ENCODE data around the gene ETDC.
"Not testable (repeated sequence)": the region's sequence is repeated elsewhere in the genome, so short reads cannot be mapped to it uniquely, and the experiment has no call there.

Gene ETDC

DNA sequence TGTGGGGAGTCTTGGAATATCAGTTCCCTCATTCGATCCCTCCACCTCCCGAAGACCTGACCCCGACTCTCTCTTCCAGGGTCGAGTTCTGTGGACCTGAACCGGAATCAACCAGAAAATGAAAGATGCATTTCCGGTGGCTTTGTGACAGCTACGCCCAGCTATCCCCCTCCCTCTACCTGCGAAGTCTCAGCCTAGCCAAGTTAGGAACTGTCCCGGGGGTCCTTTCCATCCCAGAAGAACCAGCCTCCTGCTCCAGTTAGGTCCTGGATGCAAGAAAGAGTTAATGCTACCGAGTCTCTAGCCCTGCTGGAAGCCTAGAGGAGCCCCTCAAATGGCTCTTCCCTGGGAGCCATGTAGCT is 13.4 kb upstream of the ETDC start:
- H3K27ac ChIP-seq: no peak overlapping the region
- TF ChIP-seq, protein P1, sequence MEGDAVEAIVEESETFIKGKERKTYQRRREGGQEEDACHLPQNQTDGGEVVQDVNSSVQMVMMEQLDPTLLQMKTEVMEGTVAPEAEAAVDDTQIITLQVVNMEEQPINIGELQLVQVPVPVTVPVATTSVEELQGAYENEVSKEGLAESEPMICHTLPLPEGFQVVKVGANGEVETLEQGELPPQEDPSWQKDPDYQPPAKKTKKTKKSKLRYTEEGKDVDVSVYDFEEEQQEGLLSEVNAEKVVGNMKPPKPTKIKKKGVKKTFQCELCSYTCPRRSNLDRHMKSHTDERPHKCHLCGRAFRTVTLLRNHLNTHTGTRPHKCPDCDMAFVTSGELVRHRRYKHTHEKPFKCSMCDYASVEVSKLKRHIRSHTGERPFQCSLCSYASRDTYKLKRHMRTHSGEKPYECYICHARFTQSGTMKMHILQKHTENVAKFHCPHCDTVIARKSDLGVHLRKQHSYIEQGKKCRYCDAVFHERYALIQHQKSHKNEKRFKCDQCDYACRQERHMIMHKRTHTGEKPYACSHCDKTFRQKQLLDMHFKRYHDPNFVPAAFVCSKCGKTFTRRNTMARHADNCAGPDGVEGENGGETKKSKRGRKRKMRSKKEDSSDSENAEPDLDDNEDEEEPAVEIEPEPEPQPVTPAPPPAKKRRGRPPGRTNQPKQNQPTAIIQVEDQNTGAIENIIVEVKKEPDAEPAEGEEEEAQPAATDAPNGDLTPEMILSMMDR (conservative IDR thresholded peaks at IDR 0.05): no peak

- H3K27ac ChIP-seq: no peak overlapping the region
- TF ChIP-seq, protein P1 (conservative IDR thresholded peaks at IDR 0.05): no peak
These were observed 6.9 kb upstream of the ETDC start for GRCh38 chrX:135302269-135302873.

DNA sequence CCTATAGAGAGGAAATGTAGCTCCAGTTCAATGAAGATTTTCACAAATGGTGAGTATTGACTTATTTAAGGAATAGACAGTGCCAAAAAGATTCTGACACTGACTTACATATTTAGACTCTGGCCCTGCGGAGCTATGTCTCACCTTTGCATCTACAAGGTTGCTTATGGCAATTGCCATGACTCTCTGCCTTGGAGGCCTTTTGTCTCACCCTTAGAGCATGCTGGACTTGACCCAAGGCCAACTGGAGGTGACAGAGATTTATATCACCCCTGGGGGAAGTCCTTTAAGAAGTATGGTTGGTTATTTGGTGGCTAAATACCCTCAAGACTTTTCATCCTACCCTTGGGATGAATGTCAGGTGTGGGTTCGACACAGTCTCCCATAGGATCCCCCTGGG is 4.5 kb upstream of the ETDC start:
- no peak overlapping the region for H3K27ac ChIP-seq
- TF ChIP-seq, protein P1 (conservative IDR thresholded peaks at IDR 0.05): no peak

- TF ChIP-seq, protein P1 (conservative IDR thresholded peaks at IDR 0.05): no peak
These were observed 2.1 kb upstream of the ETDC start for GRCh38 chrX:135307171-135307570.

DNA sequence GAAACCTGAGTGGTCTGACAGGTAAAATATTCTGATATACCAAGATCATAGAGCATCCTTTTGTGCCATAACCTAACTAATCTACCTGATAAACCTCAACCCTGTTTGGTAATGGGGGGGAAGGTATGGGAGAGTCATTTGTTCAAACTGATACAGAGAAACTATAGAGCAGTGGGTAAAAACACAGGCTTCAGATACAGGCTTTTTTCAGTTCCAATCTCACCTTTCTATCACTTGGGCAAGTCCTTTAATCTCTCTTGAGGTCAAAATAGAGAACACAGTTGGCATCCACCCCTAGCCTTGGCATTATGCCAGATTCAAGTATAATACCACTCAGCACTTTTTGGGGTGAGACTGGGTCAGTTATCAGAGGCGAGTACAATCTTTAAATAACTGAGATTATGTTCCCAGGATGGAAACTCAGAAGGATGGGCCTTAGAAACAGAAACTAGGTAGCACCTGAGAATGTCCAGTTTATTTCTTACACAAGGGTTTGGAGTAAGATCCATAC is 880 bp upstream of the ETDC start:
- H3K27ac ChIP-seq: no peak overlapping the region
- TF ChIP-seq, protein P1 (conservative IDR thresholded peaks at IDR 0.05): no peak

More at GRCh38 chrX:135307171-135307570, 2.1 kb upstream of the ETDC start:
- H3K27ac ChIP-seq: no peak overlapping the region

- TF ChIP-seq, protein P1 (conservative IDR thresholded peaks at IDR 0.05): no peak
- no peak overlapping the region for H3K27ac ChIP-seq
These were observed 6.6 kb downstream of the ETDC start for GRCh38 chrX:135315864-135316263.

- TF ChIP-seq, protein P1 (conservative IDR thresholded peaks at IDR 0.05): no peak
These were observed 15.2 kb downstream of the ETDC start for GRCh38 chrX:135324463-135324862.

DNA sequence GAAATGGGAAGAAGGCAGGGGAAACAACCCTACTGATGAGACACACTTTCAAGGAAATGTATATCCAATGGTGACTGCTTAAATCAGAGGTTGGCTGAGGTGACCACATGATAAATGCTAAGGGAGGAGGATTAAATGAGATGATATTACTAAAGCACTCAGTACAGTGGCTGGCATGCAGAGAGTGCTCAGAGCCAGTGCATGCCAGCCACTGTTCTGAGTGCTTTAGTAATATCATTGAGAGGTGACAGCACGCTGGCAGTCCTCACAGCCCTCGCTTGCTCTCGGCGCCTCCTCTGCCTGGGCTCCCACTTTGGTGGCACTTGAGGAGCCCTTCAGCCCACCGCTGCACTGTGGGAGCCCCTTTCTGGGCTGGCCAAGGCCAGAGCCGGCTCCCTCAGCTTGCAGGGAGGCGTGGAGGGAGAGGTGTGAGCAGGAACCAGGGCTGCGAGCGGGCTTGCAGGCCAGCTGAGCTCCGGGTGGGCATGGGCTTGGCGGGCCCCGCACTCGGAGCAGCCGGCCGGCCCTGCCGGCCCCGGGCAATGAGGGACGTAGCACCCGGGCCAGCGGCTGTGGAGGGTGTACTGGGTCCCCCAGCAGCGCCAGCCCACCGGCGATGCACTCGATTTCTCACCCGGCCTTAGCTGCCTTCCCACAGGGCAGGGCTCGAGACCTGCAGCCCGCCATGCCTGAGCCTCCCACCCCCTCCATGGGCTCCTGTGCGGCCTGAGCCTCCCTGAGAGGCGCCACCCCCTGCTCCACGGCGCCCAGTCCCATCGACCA is 15.9 kb downstream of the ETDC start:
- H3K27ac ChIP-seq: not testable (repeated sequence)

More at GRCh38 chrX:135324463-135324862, 15.2 kb downstream of the ETDC start:
- no peak overlapping the region for H3K27ac ChIP-seq
